ENCODE results near the gene TIMM10B.

DNA sequence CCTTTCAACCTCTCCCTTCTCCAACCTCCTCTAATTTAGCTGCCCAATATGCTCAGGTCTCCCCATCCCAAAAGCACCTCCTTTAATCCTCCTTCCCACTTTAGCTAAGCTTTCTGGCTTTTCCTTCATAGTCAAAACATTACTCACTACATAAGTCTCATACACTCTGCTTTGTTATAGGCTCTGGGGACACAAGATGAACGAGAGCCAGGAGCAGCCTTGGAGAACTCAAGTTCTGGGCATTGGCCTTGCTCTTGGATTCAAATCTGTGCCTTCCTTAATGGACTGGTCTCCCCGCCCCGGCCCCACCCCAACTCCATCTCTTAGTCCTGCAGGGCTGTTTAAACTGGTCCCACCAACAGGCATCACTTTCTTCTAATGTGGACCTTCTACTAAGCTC is 29.1 kb upstream of the TIMM10B start:
- TF ChIP-seq RFX5 (IDR thresholded peaks at IDR 0.05) (no peak), POLR2A (IDR thresholded peaks at IDR 0.05; ENCODE audit: low read length) (no peak), MYC (IDR thresholded peaks at IDR 0.05; ENCODE audit: borderline replicate concordance, low read length) (no peak), CHD2 (IDR thresholded peaks at IDR 0.05; ENCODE audit: low read length, partially characterized antibody) (no peak), HOXA7 (CRISPR knock-in tag; IDR thresholded peaks at IDR 0.05) (no peak), RAD21 (conservative IDR thresholded peaks at IDR 0.05 in 1 of 2, IDR thresholded peaks at IDR 0.05 in 1 of 2) (no peak), BHLHE40 (IDR thresholded peaks at IDR 0.05; ENCODE audit: low read depth, low read length) (no peak), ZFP36 (IDR thresholded peaks at IDR 0.05; ENCODE audit: borderline replicate concordance, partially characterized antibody) (no peak)
- TF ChIP-seq, protein P1, sequence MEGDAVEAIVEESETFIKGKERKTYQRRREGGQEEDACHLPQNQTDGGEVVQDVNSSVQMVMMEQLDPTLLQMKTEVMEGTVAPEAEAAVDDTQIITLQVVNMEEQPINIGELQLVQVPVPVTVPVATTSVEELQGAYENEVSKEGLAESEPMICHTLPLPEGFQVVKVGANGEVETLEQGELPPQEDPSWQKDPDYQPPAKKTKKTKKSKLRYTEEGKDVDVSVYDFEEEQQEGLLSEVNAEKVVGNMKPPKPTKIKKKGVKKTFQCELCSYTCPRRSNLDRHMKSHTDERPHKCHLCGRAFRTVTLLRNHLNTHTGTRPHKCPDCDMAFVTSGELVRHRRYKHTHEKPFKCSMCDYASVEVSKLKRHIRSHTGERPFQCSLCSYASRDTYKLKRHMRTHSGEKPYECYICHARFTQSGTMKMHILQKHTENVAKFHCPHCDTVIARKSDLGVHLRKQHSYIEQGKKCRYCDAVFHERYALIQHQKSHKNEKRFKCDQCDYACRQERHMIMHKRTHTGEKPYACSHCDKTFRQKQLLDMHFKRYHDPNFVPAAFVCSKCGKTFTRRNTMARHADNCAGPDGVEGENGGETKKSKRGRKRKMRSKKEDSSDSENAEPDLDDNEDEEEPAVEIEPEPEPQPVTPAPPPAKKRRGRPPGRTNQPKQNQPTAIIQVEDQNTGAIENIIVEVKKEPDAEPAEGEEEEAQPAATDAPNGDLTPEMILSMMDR (IDR thresholded peaks at IDR 0.05), result no peak
